ENCODE measurements around the gene TREH.
A peak's percentile ranks its signal among the peaks of the same experiment; 100 is the strongest.

The TREH gene

GRCh38 chr11:118620529-118621070, 58.9 kb downstream of the TREH start:
- Histone ChIP-seq H3K27ac (no peak overlapping the region), H3K9ac (ENCODE audit: insufficient read length) (no peak overlapping the region), H3K36me3 (ENCODE audit: insufficient read depth, low read length) (peaks cover 5% of the 10 kb centered on the region; the same call in 1 of the 2 replicates), H3K9me3 (ENCODE audit: low read depth, low read length) (no peaks in the 10 kb centered on the region), H3K4me3 (peak overlapping the region; percentile 93)
- TF ChIP-seq POLR2AphosphoS5 (IDR thresholded peaks at IDR 0.05; ENCODE audit: borderline replicate concordance, low read depth, low read length): no peak
- TF ChIP-seq EZH2 (IDR thresholded peaks at IDR 0.05): no peak
- no peak for TF ChIP-seq FOXP2 (optimal IDR thresholded peaks at IDR 0.05; ENCODE audit: control extremely low read depth, extremely low read length, insufficient read depth)
- no peak for DNase-seq (ENCODE audit: low read depth, low spot score)

- H3K4me3 ChIP-seq: no peak overlapping the region
- H3K9me3 ChIP-seq (ENCODE audit: low read depth, low read length): no peaks in the 10 kb centered on the region
- DNase-seq (ENCODE audit: low read depth, low spot score): no peak
- TF ChIP-seq POLR2AphosphoS5 (IDR thresholded peaks at IDR 0.05; ENCODE audit: borderline replicate concordance, low read depth, low read length): no peak
- TF ChIP-seq EZH2 (IDR thresholded peaks at IDR 0.05): no peak
- TF ChIP-seq FOXP2 (optimal IDR thresholded peaks at IDR 0.05; ENCODE audit: control extremely low read depth, extremely low read length, insufficient read depth): no peak
- no peak overlapping the region for H3K9ac ChIP-seq (ENCODE audit: insufficient read length)
- H3K27ac ChIP-seq: peak overlapping the region; percentile 26; the same call in 1 of the 2 replicates
- no peaks in the 10 kb centered on the region; the same call in 1 of the 2 replicates for H3K36me3 ChIP-seq (ENCODE audit: insufficient read depth, low read length)
These were observed 59.8 kb downstream of the TREH start for GRCh38 chr11:118619444-118620197.

- no peak for TF ChIP-seq FOXP2 (optimal IDR thresholded peaks at IDR 0.05; ENCODE audit: control extremely low read depth, extremely low read length, insufficient read depth)
- TF ChIP-seq EZH2 (IDR thresholded peaks at IDR 0.05): no peak
- no peak for TF ChIP-seq POLR2AphosphoS5 (IDR thresholded peaks at IDR 0.05; ENCODE audit: borderline replicate concordance, low read depth, low read length)
- DNase-seq (ENCODE audit: low read depth, low spot score): no peak
- Histone ChIP-seq H3K9me3 (ENCODE audit: low read depth, low read length) (no peaks in the 10 kb centered on the region), H3K4me3 (no peak overlapping the region), H3K36me3 (ENCODE audit: insufficient read depth, low read length) (no peaks in the 10 kb centered on the region), H3K9ac (ENCODE audit: insufficient read length) (no peak overlapping the region), H3K27ac (no peak overlapping the region)
These were observed 60.5 kb downstream of the TREH start for GRCh38 chr11:118618991-118619375.

- TF ChIP-seq POLR2AphosphoS5 (IDR thresholded peaks at IDR 0.05; ENCODE audit: borderline replicate concordance, low read depth, low read length) (no peak), EZH2 (IDR thresholded peaks at IDR 0.05) (no peak), FOXP2 (optimal IDR thresholded peaks at IDR 0.05; ENCODE audit: control extremely low read depth, extremely low read length, insufficient read depth) (no peak)
- Histone ChIP-seq H3K27ac (no peak overlapping the region), H3K4me3 (no peak overlapping the region), H3K9me3 (ENCODE audit: low read depth, low read length) (no peaks in the 10 kb centered on the region), H3K9ac (ENCODE audit: insufficient read length) (no peak overlapping the region), H3K36me3 (ENCODE audit: insufficient read depth, low read length) (no peaks in the 10 kb centered on the region)
- no peak for DNase-seq (ENCODE audit: low read depth, low spot score)
These were observed 61.1 kb downstream of the TREH start for GRCh38 chr11:118618115-118618990.

- TF ChIP-seq FOXP2 (optimal IDR thresholded peaks at IDR 0.05; ENCODE audit: control extremely low read depth, extremely low read length, insufficient read depth) (no peak), EZH2 (IDR thresholded peaks at IDR 0.05) (no peak), POLR2AphosphoS5 (IDR thresholded peaks at IDR 0.05; ENCODE audit: borderline replicate concordance, low read depth, low read length) (no peak)
These were observed 63.5 kb downstream of the TREH start for GRCh38 chr11:118615976-118616371.

GRCh38 chr11:118615282-118615975, 64.0 kb downstream of the TREH start:
- TF ChIP-seq EZH2 (IDR thresholded peaks at IDR 0.05): no peak
- no peak for TF ChIP-seq FOXP2 (optimal IDR thresholded peaks at IDR 0.05; ENCODE audit: control extremely low read depth, extremely low read length, insufficient read depth)
- peak overlapping the region; percentile 32; the same call in 1 of the 2 replicates for H3K4me3 ChIP-seq
- no peak for DNase-seq (ENCODE audit: low read depth, low spot score)
- H3K9me3 ChIP-seq (ENCODE audit: low read depth, low read length): no peaks in the 10 kb centered on the region
- H3K27ac ChIP-seq: peak overlapping the region; percentile 34; the same call in 1 of the 2 replicates
- H3K9ac ChIP-seq (ENCODE audit: insufficient read length): no peak overlapping the region
- no peaks in the 10 kb centered on the region for H3K36me3 ChIP-seq (ENCODE audit: insufficient read depth, low read length)

More at GRCh38 chr11:118615976-118616371, 63.5 kb downstream of the TREH start:
- Histone ChIP-seq H3K4me3 (no peak overlapping the region), H3K27ac (peak overlapping the region; percentile 34; the same call in 1 of the 2 replicates), H3K9ac (ENCODE audit: insufficient read length) (no peak overlapping the region), H3K36me3 (ENCODE audit: insufficient read depth, low read length) (no peaks in the 10 kb centered on the region), H3K9me3 (ENCODE audit: low read depth, low read length) (no peaks in the 10 kb centered on the region)
- DNase-seq (ENCODE audit: low read depth, low spot score): no peak

GRCh38 chr11:118614511-118614910, 64.9 kb downstream of the TREH start:
- no peak overlapping the region for H3K27ac ChIP-seq
- H3K36me3 ChIP-seq (ENCODE audit: insufficient read depth, low read length): no peaks in the 10 kb centered on the region
- TF ChIP-seq POLR2AphosphoS5 (IDR thresholded peaks at IDR 0.05; ENCODE audit: borderline replicate concordance, low read depth, low read length) (no peak), FOXP2 (optimal IDR thresholded peaks at IDR 0.05; ENCODE audit: control extremely low read depth, extremely low read length, insufficient read depth) (no peak), EZH2 (IDR thresholded peaks at IDR 0.05) (no peak)
- no peak overlapping the region for H3K4me3 ChIP-seq
- no peaks in the 10 kb centered on the region for H3K9me3 ChIP-seq (ENCODE audit: low read depth, low read length)
- DNase-seq (ENCODE audit: low read depth, low spot score): no peak
- H3K9ac ChIP-seq (ENCODE audit: insufficient read length): no peak overlapping the region

Data from SK-N-MC (cell line).